ENCODE measurements around the gene GLRX3. TPM values are rescaled to one million over a fixed set of nuclear protein-coding genes. Genes with fewer than 3 reads are reported as not detected.
"Not testable (repeated sequence)": the region's sequence is repeated elsewhere in the genome, so short reads cannot be mapped to it uniquely, and the experiment has no call there.

GLRX3 gene
- total and polyA plus RNA-seq, 2 experiments from 2014 or later: 71.3 to 168 TPM

DNA sequence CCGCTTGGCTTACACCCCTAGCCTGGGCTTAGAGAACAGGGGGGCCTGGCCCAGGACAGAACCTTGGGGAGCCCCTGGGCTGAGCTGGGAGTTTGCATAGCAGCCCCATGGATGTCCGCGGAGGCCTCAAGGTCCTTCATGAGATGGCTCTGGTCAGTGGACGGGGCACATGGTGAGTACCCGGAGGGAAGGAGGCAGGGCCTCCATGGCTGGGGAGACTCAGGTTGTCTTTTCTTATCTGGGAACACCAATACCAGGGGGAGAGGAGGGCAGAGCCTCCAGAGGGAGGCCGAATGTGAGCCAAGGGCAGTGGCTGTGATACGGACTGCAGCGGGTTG lies 64.8 kb downstream of the GLRX3 start:
- H3K27me3 ChIP-seq: no peaks in the 10 kb centered on the region
- H3K27ac ChIP-seq: no peak overlapping the region
- no peaks in the 10 kb centered on the region for H3K4me1 ChIP-seq (ENCODE audit: low read depth)
- DNase-seq (ENCODE audit: low read depth in 1 of 2, low spot score in 1 of 2): no peak
- no peaks in the 10 kb centered on the region for H3K36me3 ChIP-seq
- no peaks in the 10 kb centered on the region for H3K9me3 ChIP-seq (ENCODE audit: low read depth)
- TF ChIP-seq, protein P1, sequence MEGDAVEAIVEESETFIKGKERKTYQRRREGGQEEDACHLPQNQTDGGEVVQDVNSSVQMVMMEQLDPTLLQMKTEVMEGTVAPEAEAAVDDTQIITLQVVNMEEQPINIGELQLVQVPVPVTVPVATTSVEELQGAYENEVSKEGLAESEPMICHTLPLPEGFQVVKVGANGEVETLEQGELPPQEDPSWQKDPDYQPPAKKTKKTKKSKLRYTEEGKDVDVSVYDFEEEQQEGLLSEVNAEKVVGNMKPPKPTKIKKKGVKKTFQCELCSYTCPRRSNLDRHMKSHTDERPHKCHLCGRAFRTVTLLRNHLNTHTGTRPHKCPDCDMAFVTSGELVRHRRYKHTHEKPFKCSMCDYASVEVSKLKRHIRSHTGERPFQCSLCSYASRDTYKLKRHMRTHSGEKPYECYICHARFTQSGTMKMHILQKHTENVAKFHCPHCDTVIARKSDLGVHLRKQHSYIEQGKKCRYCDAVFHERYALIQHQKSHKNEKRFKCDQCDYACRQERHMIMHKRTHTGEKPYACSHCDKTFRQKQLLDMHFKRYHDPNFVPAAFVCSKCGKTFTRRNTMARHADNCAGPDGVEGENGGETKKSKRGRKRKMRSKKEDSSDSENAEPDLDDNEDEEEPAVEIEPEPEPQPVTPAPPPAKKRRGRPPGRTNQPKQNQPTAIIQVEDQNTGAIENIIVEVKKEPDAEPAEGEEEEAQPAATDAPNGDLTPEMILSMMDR (IDR thresholded peaks at IDR 0.05; ENCODE audit: low read depth, low read length): no peak
- H3K4me3 ChIP-seq: no peak overlapping the region

DNA sequence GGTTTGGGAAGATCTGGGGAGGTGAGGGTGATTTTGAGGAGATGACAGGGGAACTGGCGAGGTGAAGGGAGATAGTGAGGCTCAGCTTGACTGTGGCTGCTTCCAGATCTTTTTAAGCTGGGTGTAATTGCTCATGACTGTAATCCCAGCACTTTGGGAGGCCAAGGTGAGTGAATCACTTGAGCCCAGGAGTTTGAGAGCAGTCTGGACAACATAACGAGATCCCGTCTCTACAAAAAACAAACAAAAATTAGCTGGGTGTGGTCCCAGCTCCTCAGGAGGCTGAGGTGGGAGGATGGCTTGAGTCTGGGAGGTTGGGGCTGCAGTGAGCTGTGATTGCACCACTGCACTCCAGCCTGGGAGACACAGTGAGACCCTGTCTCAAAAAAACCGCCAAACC lies 66.0 kb downstream of the GLRX3 start:
- not testable (repeated sequence) for H3K4me3 ChIP-seq; H3K27ac ChIP-seq; H3K9me3 ChIP-seq (ENCODE audit: low read depth); DNase-seq (ENCODE audit: low read depth in 1 of 2, low spot score in 1 of 2); H3K27me3 ChIP-seq; H3K36me3 ChIP-seq; H3K4me1 ChIP-seq (ENCODE audit: low read depth)

DNA sequence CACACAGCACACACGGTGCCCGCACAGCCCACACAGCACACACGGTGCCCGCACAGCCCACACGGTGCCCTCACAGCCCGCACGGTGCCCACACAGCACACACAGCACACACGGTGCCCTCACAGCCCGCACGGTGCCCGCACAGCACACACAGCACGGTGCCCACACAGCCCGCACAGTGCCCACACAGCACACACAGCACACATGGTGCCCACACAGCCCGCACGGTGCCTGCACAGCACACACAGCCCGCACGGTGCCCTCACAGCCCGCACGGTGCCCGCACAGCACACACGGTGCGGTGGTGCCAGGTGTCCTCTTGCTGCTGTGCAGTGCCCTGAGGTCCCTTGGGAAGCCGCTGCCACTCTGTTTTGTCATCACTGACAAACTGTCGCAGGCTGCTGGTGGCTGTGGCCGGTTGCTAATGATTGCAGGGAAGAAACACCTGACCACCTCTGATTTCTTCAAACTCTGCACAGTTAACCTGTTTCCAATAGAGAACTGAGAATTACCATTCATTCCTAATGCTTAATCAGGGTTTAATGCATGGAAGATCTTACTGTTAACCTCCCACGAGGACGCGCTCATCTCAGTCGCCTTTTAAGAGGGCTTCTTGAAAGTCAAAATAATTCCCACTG lies 66.9 kb downstream of the GLRX3 start:
- no peaks in the 10 kb centered on the region for H3K27me3 ChIP-seq
- no peaks in the 10 kb centered on the region for H3K4me1 ChIP-seq (ENCODE audit: low read depth)
- no peaks in the 10 kb centered on the region for H3K36me3 ChIP-seq
- H3K9me3 ChIP-seq (ENCODE audit: low read depth): no peaks in the 10 kb centered on the region
- DNase-seq (ENCODE audit: low read depth in 1 of 2, low spot score in 1 of 2): no peak
- H3K27ac ChIP-seq: no peak overlapping the region
- no peak overlapping the region for H3K4me3 ChIP-seq
- TF ChIP-seq, protein P1 (IDR thresholded peaks at IDR 0.05; ENCODE audit: low read depth, low read length): no peak

DNA sequence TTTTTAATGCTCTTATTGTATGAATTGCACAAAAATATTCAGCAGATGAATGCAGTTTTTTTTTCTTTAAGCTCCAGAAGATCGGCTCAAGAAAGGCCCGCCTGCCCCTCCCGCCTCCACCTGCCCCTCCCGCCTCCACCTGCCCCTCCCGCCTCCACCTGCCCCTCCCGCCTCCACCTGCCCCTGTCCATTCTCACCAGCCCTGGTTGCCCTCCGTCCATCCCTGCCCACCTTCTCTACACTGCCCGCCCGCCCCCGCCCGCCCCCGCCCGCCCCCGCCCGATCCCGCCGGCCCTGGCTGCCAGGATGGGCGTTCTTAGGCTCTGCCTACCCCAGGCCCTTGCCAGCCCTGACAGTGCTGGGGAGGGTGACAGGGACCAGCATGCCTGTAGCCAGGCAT lies 67.4 kb downstream of the GLRX3 start:
- H3K36me3 ChIP-seq: no peaks in the 10 kb centered on the region
- TF ChIP-seq, protein P1 (IDR thresholded peaks at IDR 0.05; ENCODE audit: low read depth, low read length): no peak
- H3K4me3 ChIP-seq: no peak overlapping the region
- no peak for DNase-seq (ENCODE audit: low read depth in 1 of 2, low spot score in 1 of 2)
- no peaks in the 10 kb centered on the region for H3K4me1 ChIP-seq (ENCODE audit: low read depth)
- H3K27me3 ChIP-seq: no peaks in the 10 kb centered on the region
- H3K9me3 ChIP-seq (ENCODE audit: low read depth): no peaks in the 10 kb centered on the region
- H3K27ac ChIP-seq: no peak overlapping the region

DNA sequence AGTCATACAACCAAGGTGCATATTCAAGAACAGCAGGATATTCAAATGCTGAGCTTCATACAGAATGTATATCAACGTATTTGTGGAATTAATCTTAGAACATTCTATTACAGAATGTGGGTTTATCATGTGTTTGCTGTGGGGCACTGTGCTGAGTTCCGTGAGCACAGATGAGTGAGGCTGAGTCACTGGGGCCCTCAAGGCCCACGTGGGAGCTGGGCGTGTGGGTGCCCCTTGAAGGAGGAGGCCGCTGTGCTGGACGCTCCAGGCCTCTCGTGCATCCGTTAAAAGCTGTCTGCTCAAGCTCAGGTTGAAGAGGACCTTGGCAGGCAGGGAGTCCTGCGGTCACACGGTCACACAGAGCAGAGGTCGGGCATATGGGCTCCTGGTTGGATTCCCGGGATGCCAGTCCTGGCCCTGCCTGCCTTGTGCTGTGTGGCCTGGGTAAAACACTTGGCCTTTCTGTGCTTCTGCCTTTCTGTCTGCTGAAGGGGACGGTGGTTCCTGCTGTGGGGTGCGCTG lies 70.1 kb downstream of the GLRX3 start:
- TF ChIP-seq, protein P1 (IDR thresholded peaks at IDR 0.05; ENCODE audit: low read depth, low read length): no peak
- Histone ChIP-seq H3K4me1 (ENCODE audit: low read depth) (no peaks in the 10 kb centered on the region), H3K4me3 (no peak overlapping the region), H3K9me3 (ENCODE audit: low read depth) (no peaks in the 10 kb centered on the region), H3K27me3 (no peaks in the 10 kb centered on the region), H3K36me3 (no peaks in the 10 kb centered on the region), H3K27ac (no peak overlapping the region)
- no peak for DNase-seq (ENCODE audit: low read depth in 1 of 2, low spot score in 1 of 2)

DNA sequence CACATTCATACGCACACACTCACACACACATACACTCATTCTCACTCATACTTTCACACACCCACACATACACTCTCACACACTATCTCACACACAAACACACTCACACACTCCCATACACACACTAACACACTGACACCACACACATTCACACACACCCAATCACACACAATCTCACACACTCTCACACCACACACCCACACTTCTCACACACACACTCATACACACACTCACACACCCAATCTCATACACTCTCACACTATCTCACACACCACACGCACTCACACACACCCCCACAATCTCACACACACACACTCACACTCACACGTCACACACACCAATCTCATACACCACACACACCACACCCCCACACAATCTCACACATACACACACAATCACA lies 71.0 kb downstream of the GLRX3 start:
- Histone ChIP-seq H3K4me3 (no peak overlapping the region), H3K36me3 (no peaks in the 10 kb centered on the region), H3K9me3 (ENCODE audit: low read depth) (no peaks in the 10 kb centered on the region), H3K27me3 (no peaks in the 10 kb centered on the region), H3K4me1 (ENCODE audit: low read depth) (no peaks in the 10 kb centered on the region), H3K27ac (no peak overlapping the region)
- TF ChIP-seq, protein P1 (IDR thresholded peaks at IDR 0.05; ENCODE audit: low read depth, low read length): no peak
- no peak for DNase-seq (ENCODE audit: low read depth in 1 of 2, low spot score in 1 of 2)
